ENCODE data around the gene GBP4. TPM values are rescaled to one million over a fixed set of nuclear protein-coding genes. Genes with fewer than 3 reads are reported as not detected.

The GBP4 gene
- total RNA-seq, 4 donors from 2014 or later, result 2.5 to 11.0 (median 8.7) TPM

DNA sequence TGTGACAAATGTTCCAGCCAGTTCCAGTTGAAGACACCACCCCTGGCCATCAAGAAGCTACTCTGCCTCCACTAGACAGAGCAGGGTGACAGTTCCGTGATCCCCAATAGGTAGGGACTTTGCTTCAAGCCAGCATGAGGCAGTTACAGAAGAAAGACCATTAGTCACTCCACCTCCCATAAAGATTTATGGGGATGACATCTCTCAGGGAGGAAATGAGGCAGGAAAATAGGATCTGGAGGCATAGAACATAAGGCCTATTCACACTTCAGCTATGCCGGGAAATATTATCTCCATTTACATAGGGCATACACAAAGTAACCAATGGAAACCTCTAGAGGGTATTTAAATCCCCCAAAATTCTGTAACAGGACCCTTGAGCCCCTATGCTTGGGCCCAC is 19.4 kb downstream of the GBP4 start:
- 93 to 94% methylated on average over 2 of the region's 2 CpGs for WGBS, 2 donors
- no peaks in the 10 kb centered on the region for H3K4me1 ChIP-seq
- intact Hi-C loops (cut with DNase I), result no loop called here
- H3K27me3 ChIP-seq, result no peaks in the 10 kb centered on the region
- no peak overlapping the region for H3K27ac ChIP-seq
- no peak for DNase-seq
- TF ChIP-seq CTCF (IDR thresholded peaks at IDR 0.05) (no peak), POLR2A (IDR thresholded peaks at IDR 0.05) (no peak)
- H3K36me3 ChIP-seq, result peaks cover 0 to 3% of the 10 kb centered on the region in 2 donors
- no peaks in the 10 kb centered on the region for H3K9me3 ChIP-seq
- H3K4me3 ChIP-seq (replicated peaks in 1 of 3), result no peak overlapping the region

DNA sequence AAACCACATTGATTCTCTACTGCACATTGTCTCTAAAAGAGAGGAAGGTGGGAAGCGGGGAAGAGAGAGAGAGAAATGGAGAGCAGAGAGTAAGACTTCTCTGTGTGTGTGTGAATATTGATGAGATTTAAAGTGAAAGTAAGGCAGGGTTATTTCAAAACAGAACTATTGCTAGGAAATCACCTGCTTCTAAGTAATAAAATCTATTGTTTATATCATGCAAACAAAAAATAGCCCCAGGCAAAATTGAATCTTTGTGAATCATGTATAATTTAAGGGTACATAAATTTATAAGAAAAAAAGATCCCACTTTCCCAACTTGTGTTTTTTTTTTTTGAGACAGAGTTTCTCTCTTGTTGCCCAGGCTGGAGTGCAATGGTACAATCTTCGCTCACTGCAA is 21.8 kb downstream of the GBP4 start:
- intact Hi-C loops (cut with DNase I), result no loop called here

GRCh38 chr1:89175601-89176256 is 23.0 kb downstream of the GBP4 start, which contains the start of gene GBP7:
Gene GBP7, minus strand, starts transcription at chr1:89176003. Its CDS starts 4,068 bp downstream, at chr1:89171935.
- Histone ChIP-seq H3K36me3 (no peaks in the 10 kb centered on the region), H3K9me3 (no peaks in the 10 kb centered on the region), H3K27ac (no peak within 1 kb of the TSS), H3K27me3 (no peaks in the 10 kb centered on the region), H3K4me3 (replicated peaks in 1 of 3) (no peak within 1 kb of the TSS), H3K4me1 (no peaks in the 10 kb centered on the region)
- DNase-seq, result no peak
- TF ChIP-seq CTCF (IDR thresholded peaks at IDR 0.05) (no peak), POLR2A (IDR thresholded peaks at IDR 0.05) (no peak)
- intact Hi-C loops (cut with DNase I), result no loop called here

More for the DNA sequence above, 21.8 kb downstream of the GBP4 start:
- no peak overlapping the region for H3K4me3 ChIP-seq (replicated peaks in 1 of 3)
- no peaks in the 10 kb centered on the region for H3K27me3 ChIP-seq
- no peaks in the 10 kb centered on the region for H3K4me1 ChIP-seq
- no peak for DNase-seq
- H3K9me3 ChIP-seq, result no peaks in the 10 kb centered on the region
- WGBS, 2 donors, result 94 to 99% methylated on average over 2 of the region's 2 CpGs
- TF ChIP-seq CTCF (IDR thresholded peaks at IDR 0.05) (no peak), POLR2A (IDR thresholded peaks at IDR 0.05) (no peak)
- no peaks in the 10 kb centered on the region for H3K36me3 ChIP-seq
- no peak overlapping the region for H3K27ac ChIP-seq

GRCh38 chr1:89174491-89174890 is 24.3 kb downstream of the GBP4 start:
- H3K9me3 ChIP-seq, result no peaks in the 10 kb centered on the region
- H3K4me1 ChIP-seq, result no peaks in the 10 kb centered on the region
- no peaks in the 10 kb centered on the region for H3K27me3 ChIP-seq
- intact Hi-C loops (cut with DNase I), result no loop called here
- no peak for DNase-seq
- no peaks in the 10 kb centered on the region for H3K36me3 ChIP-seq
- no peak overlapping the region for H3K27ac ChIP-seq
- WGBS, 2 donors, result 87 to 90% methylated on average over 3 of the region's 3 CpGs
- no peak for TF ChIP-seq CTCF (IDR thresholded peaks at IDR 0.05)
- no peak for TF ChIP-seq POLR2A (IDR thresholded peaks at IDR 0.05)
- H3K4me3 ChIP-seq (replicated peaks in 1 of 3), result no peak overlapping the region

DNA sequence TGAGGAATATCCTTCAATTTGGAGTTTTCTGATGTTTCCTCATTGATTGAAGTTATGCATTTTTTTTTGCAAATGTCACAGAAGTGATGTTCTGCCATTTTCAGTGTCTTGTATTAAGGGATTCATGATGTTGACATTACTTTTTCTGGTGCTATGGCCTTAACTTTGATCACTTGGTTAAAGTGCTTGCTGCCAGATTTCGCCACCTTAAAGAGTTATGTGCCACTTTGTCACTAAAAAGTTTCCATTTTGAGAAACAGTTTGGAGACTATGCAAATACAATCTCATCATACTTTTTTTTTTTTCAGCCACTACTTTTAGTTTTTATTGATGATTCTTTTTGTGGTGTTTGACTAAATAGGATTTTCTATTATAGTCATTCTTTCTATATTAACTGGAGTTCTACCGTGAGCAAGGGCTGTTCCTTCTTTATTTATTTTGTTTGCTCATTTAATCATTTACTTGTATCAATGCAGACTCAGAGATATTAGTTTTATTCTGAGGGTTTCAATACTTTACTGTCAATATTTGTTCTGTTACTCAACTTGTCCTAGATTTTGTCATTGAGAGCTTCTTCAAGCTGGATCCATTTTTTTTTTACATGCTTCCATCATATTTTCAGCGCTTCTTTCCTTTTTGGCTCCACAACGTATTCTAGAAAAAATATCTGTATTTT is 26.1 kb downstream of the GBP4 start:
- no peaks in the 10 kb centered on the region for H3K27me3 ChIP-seq
- WGBS, 2 donors, result 95 to 97% methylated on average over 4 of the region's 4 CpGs
- H3K9me3 ChIP-seq, result no peaks in the 10 kb centered on the region
- TF ChIP-seq POLR2A (IDR thresholded peaks at IDR 0.05) (no peak), CTCF (IDR thresholded peaks at IDR 0.05) (no peak)
- intact Hi-C loops (cut with DNase I), result no loop called here
- no peak for DNase-seq
- no peak overlapping the region for H3K27ac ChIP-seq
- no peaks in the 10 kb centered on the region for H3K36me3 ChIP-seq
- H3K4me1 ChIP-seq, result no peaks in the 10 kb centered on the region
- no peak overlapping the region for H3K4me3 ChIP-seq (replicated peaks in 1 of 3)
